HG03520 (cell line): Measurements from ENCODE around the gene CHKA.

ENCODE experiments used
- ATAC-seq: cut with Tn5 transposase; IDR thresholded peaks from one replicate; pipeline ENCODE4 v1.9.1; 2021; ENCODE audit warnings: mild to moderate bottlenecking, moderate library complexity; ENCODE audit not compliant: unreplicated experiment

The CHKA gene

GRCh38 chr11:68143310-68143689, 22.1 kb upstream of the CHKA start:
- ATAC-seq, result no peak

GRCh38 chr11:68142441-68143309, 21.5 kb upstream of the CHKA start:
- ATAC-seq, result no peak

DNA sequence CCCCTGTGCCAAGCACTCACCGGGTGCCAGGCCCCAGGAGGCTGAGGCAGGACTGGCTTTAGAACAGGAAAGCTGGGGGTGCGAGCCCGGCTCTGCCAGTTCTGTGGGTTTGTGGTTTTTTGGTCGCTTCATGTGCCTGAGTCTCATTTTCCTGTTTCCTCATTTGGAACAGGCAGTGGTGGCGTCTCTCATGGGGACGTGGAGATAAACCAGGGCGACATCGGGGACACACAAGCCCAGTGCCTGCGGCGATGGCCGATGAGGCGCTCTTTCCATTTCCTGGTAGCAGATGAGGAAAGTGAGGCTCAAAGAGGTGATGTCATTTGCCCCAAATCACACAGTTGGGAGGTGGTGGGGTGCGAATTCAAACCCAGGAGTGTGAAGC, 20.8 kb upstream of the CHKA start:
- no peak for ATAC-seq

DNA sequence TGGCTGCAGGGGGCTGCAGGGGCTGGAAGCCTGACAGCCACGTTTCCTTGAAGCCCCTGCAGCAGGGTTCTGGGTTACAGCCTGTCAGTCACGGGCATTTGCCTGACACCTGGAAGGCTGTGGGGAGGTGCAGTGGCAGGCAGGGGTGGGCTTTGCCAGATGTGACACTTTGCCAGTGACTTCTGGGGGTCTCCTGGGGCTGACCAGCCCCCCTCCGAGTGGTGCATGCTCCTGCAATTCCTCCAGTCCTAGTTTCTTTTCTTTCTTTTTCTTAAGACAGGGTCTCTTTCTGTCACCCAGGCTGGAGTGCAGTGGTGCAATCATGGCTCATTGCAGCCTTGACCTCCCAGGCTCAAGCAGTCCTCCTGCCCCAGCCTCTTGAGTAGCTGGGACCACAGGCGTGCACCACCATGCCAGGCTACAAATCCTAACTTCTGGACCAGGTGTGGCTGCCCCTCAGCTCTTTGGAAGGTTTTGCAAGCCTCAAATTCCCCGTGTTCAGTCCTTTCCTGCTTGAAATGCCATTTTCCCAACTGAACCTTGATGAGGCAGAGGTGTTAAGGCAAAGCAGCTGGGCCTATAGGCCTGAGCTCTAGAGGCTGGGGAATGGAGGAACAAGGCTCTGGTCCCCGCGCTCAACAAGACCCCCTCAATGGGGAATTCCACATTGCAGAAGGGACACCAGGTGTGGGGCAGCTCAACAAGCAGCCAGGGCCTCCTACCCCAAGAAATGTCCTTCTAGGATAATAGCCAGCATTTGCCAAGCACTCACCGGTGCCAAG, 20.2 kb upstream of the CHKA start:
- ATAC-seq, result no peak

DNA sequence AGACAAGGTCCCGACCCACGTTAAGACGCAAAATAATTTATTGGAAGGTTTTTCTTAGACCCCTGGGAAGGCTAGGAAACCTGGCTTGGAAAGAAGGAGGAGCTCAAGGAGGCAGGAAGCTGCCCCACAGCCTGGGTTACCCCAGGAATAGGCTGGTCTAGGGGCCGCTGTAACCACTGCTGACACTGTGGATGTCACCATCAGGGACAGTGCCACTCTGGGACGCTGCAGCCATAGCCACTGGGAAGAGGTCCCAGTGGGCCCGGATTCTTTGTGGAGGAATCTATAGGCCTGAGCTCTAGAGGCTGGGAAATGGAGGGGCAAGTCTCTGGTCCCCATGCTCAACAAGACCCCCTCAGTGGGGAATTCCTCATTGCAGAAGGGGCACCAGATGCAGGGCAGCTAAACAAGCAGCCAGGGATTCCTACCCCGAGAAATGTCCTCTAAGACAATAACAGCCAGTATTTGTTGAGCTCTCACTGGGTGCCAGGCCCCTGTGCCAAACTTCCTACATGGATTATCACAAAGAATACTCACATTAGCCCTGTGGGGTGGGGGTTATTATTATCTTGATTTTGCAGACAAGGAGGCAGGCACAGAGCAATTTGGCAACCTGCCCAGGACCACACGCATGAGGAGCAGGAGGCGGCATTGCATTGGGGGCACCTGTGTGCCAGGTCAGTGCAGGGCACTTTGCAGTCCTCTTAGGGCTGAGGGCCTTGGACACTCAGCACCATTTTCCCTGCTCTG, 19.5 kb upstream of the CHKA start:
- no peak for ATAC-seq

- ATAC-seq, result no peak
Observed at GRCh38 chr11:68138237-68138636, 17.0 kb upstream of the CHKA start.

- ATAC-seq, result no peak
Observed at GRCh38 chr11:68137833-68138232, 16.6 kb upstream of the CHKA start.

- ATAC-seq, result no peak
Observed at GRCh38 chr11:68136866-68137265, 15.7 kb upstream of the CHKA start.

- ATAC-seq, result no peak
Observed at GRCh38 chr11:68135161-68135560, 14.0 kb upstream of the CHKA start.

- no peak for ATAC-seq
Observed at GRCh38 chr11:68133761-68134160, 12.6 kb upstream of the CHKA start.

GRCh38 chr11:68130121-68130520, 8.9 kb upstream of the CHKA start:
- ATAC-seq, result no peak

DNA sequence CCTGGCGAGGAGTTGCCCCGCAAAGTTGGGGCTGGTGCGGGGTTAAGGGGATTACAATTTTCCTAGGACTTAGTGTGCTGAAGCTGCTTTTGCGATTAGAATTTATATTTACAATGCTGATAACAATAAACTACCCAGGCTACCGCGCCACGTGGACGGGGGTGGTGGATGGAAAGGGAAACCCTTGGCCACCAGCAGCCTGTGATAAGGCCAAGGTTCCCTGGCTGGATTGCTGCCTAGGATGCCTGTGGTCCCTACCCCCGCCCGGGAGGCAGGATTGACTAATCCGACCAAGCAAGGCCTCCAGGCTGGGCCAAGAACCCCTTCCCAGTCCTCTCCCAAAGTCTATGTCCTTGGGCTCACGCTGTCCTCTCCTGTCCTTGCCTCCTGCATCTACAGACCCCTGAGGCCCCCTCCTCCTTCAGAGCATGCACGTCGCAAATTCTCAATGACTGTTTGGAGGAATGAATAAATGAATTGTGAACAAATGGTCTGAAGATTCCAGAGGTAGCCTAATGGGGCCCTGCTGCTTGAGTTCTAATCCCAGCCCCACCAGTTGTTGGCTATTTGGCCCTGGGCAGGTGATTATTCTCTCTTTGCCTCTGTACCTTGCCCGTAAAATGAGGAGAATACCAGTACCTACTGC, 7.6 kb upstream of the CHKA start:
- ATAC-seq, result no peak

- ATAC-seq, result no peak
Observed at GRCh38 chr11:68127714-68128681, 6.8 kb upstream of the CHKA start.

- ATAC-seq, result no peak
Observed at GRCh38 chr11:68125164-68125563, 4.0 kb upstream of the CHKA start.

- ATAC-seq, result no peak
Observed at GRCh38 chr11:68122936-68123539, 1.9 kb upstream of the CHKA start.

DNA sequence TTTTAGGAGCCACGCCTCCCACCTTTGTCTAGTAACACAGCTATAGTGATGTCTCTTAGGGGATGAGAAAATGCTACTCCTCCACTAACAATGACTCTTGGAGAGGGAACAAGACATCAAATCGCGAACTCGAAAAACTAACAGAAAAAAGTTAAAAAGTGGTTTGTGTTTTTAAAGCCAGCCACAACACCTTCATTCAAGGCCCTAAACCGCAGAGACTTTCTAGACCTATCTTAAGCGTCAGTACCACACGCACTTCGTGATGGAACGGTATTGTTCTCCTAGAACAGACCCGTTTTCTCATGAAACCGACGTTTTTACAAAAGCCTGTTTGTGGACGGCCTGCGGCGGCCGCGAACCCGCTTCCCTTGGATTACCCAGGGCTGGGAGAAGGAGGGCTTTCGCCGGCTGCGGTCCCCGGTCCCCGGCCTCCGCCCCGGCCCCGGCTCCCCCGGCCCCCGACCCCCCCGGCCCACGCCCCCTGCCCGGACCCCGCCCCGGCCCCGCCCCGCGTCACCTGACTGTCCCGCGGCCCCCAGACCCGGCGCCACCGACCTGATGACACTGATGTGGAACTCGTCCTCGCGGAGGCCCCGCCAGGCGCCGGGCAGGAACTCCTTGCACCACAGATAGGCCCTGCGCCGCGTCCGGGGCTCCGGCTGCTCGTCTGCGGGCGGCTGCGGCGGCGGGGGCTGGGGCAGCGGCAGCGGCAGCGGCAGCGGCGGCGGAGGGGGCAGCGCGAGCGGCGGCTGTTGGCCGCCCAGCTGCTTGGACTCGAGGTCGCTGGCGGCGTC, 718 bp downstream of the CHKA start:
- peak; percentile 13 for ATAC-seq

DNA sequence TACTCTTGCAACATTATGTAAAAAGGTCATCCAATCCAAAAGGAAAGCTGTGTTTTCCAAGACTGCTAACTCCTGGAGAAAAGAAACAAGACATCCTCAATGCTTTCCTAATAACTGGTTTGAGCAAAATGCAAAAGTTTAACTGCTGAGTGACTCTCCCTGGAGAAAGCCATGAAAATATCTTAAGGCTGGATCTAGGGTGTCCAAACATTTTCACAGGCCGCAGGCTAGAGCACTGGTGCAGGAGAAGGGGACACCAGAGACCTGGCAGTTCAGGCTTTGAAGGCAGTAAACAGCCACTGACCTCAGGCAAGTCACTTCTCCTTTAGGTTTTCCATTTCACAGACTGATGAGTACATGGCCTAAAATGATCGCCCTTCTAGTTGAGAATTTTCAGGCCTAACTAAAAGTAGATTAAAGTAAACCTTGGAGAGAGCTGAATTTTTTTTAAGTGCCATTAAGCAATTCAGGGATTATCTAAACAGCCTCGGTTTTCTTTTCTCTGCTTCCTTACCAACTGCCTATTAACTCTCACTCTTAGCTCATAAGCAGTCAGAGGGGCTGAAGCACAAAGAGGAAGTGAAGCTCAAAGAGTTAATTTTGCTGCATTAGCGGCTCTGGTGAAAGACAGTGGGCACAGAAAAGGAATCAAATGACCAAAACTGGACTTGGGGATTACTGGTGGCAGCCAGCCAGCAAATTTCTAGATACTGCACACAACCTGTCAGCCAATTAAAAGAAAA, 2.3 kb downstream of the CHKA start:
- no peak for ATAC-seq

DNA sequence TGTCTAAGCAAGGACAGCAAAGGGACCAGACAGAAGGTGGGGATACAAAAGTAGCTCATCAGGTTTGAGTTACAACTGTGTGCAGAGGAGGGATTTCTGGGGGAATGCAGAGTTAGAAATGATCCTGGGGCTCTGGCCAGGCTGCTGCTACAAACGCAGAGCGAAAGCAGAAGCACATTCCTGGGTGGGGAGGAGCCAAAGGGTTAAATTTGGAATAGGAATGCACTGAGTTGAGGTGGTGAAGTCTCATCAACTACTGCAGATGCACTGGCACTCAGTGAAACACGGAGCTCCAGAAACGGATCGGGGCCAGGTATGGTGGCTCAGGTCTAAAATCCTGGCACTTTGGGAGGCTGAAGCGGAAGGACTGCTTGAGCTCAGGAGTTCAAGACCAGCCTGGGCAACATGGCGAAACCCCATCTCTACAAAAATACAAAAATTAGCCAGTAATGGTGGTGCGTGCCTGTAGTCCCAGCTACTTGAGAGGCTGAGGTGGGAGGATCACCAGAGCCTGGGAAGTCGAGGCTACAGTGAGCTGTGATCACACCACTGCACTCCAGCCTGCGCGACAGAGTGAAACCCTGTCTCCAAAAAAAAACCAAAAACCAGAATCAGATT, 3.2 kb downstream of the CHKA start:
- no peak for ATAC-seq
